GM12873 (cell line): ENCODE data around the gene HOXB6.

Experiments
- CTCF ChIP-seq: IDR thresholded peaks from 2 replicates; pipeline ENCODE4 v1.5.1; 2012; ENCODE audit warnings: low read depth, mild to moderate bottlenecking, moderate library complexity, low read length, control low read depth; ENCODE audit not compliant: insufficient read depth; ENCODE audit errors: missing control alignments

The HOXB6 gene

GRCh38 chr17:48556229-48556575, 48.6 kb downstream of the HOXB6 start:
- TF ChIP-seq CTCF: no peak

- no peak for TF ChIP-seq CTCF
Observed at GRCh38 chr17:48555258-48556228, 49.2 kb downstream of the HOXB6 start.

- TF ChIP-seq CTCF: no peak
Observed at GRCh38 chr17:48554412-48555257, 50.2 kb downstream of the HOXB6 start.

- no peak for TF ChIP-seq CTCF
Observed at GRCh38 chr17:48553826-48554225, 51.0 kb downstream of the HOXB6 start.

- no peak for TF ChIP-seq CTCF
Observed at GRCh38 chr17:48553190-48553547, 51.6 kb downstream of the HOXB6 start.

GRCh38 chr17:48552466-48553189, 52.2 kb downstream of the HOXB6 start:
- no peak for TF ChIP-seq CTCF
